Heart left ventricle (tissue), 13 donors: ENCODE results near the gene SPACDR.
A peak's percentile ranks its signal among the peaks of the same experiment; 100 is the strongest.

ENCODE experiments used
- CTCF ChIP-seq, 12 donors: fragments of 200-600 bp; sonication (generic) in 4 of 12; IDR thresholded peaks; one replicate each; pipeline versions ENCODE4 v1.5.0 to v1.8.0; 2018 to 2022; ENCODE audit warnings: antibody characterized with exemption in 12 of 12, mild to moderate bottlenecking in 5 of 12
- POLR2A ChIP-seq, 2 donors: fragments of 450-650 bp; IDR thresholded peaks; one replicate each; pipeline ENCODE4 v1.6.1; 2017; ENCODE audit warnings: antibody characterized with exemption in 2 of 2, mild to moderate bottlenecking in 2 of 2, moderate library complexity in 2 of 2
- donor health status: ischemic (EF 13 %, LVEDD 7.1; RV severe dilation, severe dysfunction).
- donor health status: DM: no; HTN: yes; CAD: no.
- donor health status: DM: no; HTN: no; CAD: no.
- donor health status: ischemic (EF 25% LVEDD 6.9; RV normal size, moderate dysfunction).
- donor health status: ischemic (EF 25% LVEDD 5.7; RV mildly dilated, moderate dysfunction).
- donor health status: ischemic (EF 35%, LVEDD 5.7; RV mildly dilated, moderate dysfunction).
- donor health status: nonischemic (EF 11% LVEDD 7.7; RV severe dilation, severe dysfunction).
- donor health status: DM: yes; HTN: yes; CAD: no.
- donor health status: PGD.
- donor health status: ischemic (EF 29% LVEDD 5.4; RV normal size, mild dysfunction).
- donor health status: nonischemic (EF 23%, LVEDD 6.1; RV moderate dilation, normal function).

GRCh38 chr7:100465702-100466311 lies 1.7 kb upstream of the SPACDR start:
- TF ChIP-seq CTCF (IDR thresholded peaks at IDR 0.05) (peak; percentile 55 to 84 (median 69)), POLR2A (IDR thresholded peaks at IDR 0.05) (no peak)
